Neural cell (in vitro differentiated cells): ENCODE data around the gene C22orf31. TPM values are rescaled to one million over a fixed set of nuclear protein-coding genes. Genes with fewer than 3 reads are reported as not detected.

Experiments
- H2AFZ ChIP-seq: fragments of 200-600, 300-800 bp; sonication (generic), shearing (Covaris generic); 2 replicates; pipeline ENCODE4 v1.6.0; 2014; ENCODE audit warnings: low read depth, mild to moderate bottlenecking, antibody characterized with exemption, low read length, moderate library complexity
- H3F3A ChIP-seq: fragments of 200-600 bp; shearing (Covaris generic); 2 replicates; pipeline ENCODE4 v1.6.1; 2016; ENCODE audit warnings: mild to moderate bottlenecking, moderate library complexity, mixed read lengths, antibody characterized with exemption, low read length; ENCODE audit not compliant: insufficient read depth, poor library complexity, severe bottlenecking
- H3K27ac ChIP-seq: fragments of 200-600, 300-800 bp; sonication (generic), shearing (Covaris generic); 2 replicates; pipeline ENCODE4 v1.5.1; 2014; ENCODE audit warnings: mild to moderate bottlenecking, low read length, moderate library complexity
- H3K27me3 ChIP-seq: fragments of 300-800, 200-600 bp; sonication (generic), shearing (Covaris generic); 2 replicates; pipeline ENCODE4 v1.6.0; 2014; ENCODE audit warnings: mild to moderate bottlenecking, low read depth, low read length, moderate library complexity; ENCODE audit not compliant: insufficient read depth
- H3K36me3 ChIP-seq: fragments of 300-800, 200-600 bp; sonication (generic), shearing (Covaris generic); 2 replicates; pipeline ENCODE4 v1.5.1; 2014; ENCODE audit warnings: mild to moderate bottlenecking, antibody characterized with exemption, low read length, moderate library complexity; ENCODE audit not compliant: insufficient read depth
- H3K4me2 ChIP-seq: fragments of 300-800, 200-600 bp; sonication (generic), shearing (Covaris generic); 2 replicates; pipeline ENCODE4 v1.6.0; 2014; ENCODE audit warnings: mild to moderate bottlenecking, low read length
- H3K4me3 ChIP-seq: fragments of 300-800, 200-600 bp; sonication (generic), shearing (Covaris generic); 2 replicates; pipeline ENCODE4 v1.5.1; 2014; ENCODE audit warnings: mild to moderate bottlenecking, low read length, moderate library complexity
- H3K79me2 ChIP-seq: fragments of 200-600 bp; shearing (Covaris generic); replicated peaks from 2 replicates; pipeline ENCODE4 v1.6.0; 2014; ENCODE audit warnings: mild to moderate bottlenecking, low read length, moderate library complexity; ENCODE audit not compliant: insufficient read depth
- H3K9ac ChIP-seq: fragments of 300-800, 200-600 bp; sonication (generic), shearing (Covaris generic); 2 replicates; pipeline ENCODE4 v1.6.1; 2016; ENCODE audit warnings: mild to moderate bottlenecking, low read length, mixed read lengths
- H3K9me2 ChIP-seq: fragments of 200-600 bp; shearing (Covaris generic); 2 replicates; pipeline ENCODE4 v1.6.1; 2016; ENCODE audit warnings: mild to moderate bottlenecking, low read length, mixed read lengths; ENCODE audit not compliant: insufficient read depth
- H3K9me3 ChIP-seq: fragments of 200-600, 300-800 bp; sonication (generic), shearing (Covaris generic); 2 replicates; pipeline ENCODE4 v1.6.1; 2016; ENCODE audit warnings: mild to moderate bottlenecking, mixed run types, low read length, moderate library complexity, mixed read lengths
- H4K20me1 ChIP-seq: fragments of 200-600 bp; shearing (Covaris generic); 2 replicates; pipeline ENCODE4 v1.6.1; 2016; ENCODE audit warnings: mild to moderate bottlenecking, mixed run types; ENCODE audit not compliant: insufficient read depth
- CTCF ChIP-seq: fragments of 450-650 bp; IDR thresholded peaks from 2 replicates; pipeline ENCODE4 v1.5.1; 2014; ENCODE audit warnings: antibody characterized with exemption, mild to moderate bottlenecking, moderate library complexity; ENCODE audit not compliant: poor library complexity, severe bottlenecking
- EZH2 ChIP-seq: fragments of 200-600, 300-800 bp; shearing (Covaris generic), sonication (generic); IDR thresholded peaks from 2 replicates; pipeline ENCODE4 v1.6.1; 2014; ENCODE audit warnings: antibody characterized with exemption, low read length, borderline replicate concordance, mild to moderate bottlenecking; ENCODE audit not compliant: insufficient read depth, poor library complexity, severe bottlenecking
- MXI1 ChIP-seq: fragments of 450-650 bp; conservative IDR thresholded peaks from 2 replicates; pipeline ENCODE4 v1.6.1; 2014; ENCODE audit warnings: antibody characterized with exemption, mild to moderate bottlenecking; ENCODE audit not compliant: poor library complexity, severe bottlenecking
- POLR2AphosphoS5 ChIP-seq: IDR thresholded peaks from 2 replicates; pipeline ENCODE4 v1.6.1; 2012
- RAD21 ChIP-seq: fragments of 450-650 bp; conservative IDR thresholded peaks from 2 replicates; pipeline ENCODE4 v1.6.1; 2014; ENCODE audit warnings: antibody characterized with exemption, mild to moderate bottlenecking, moderate library complexity
- SMC3 ChIP-seq: fragments of 450-650 bp; conservative IDR thresholded peaks from 2 replicates; pipeline ENCODE4 v1.6.1; 2014; ENCODE audit warnings: antibody characterized with exemption, mild to moderate bottlenecking, moderate library complexity; ENCODE audit not compliant: poor library complexity
- TAF1 ChIP-seq: IDR thresholded peaks from 2 replicates; pipeline ENCODE4 v1.6.1; 2012; ENCODE audit warnings: low read depth
- polyA plus RNA-seq: library from polyadenylated mRNA; depleted of rRNA; stranded (reverse); fragments of >200 nt; gene quantifications from 2 replicates; pipeline ENCODE4 v1.2.3, GENCODE V29; 2014
- TF ChIP-seq, protein P1 (sequence below): IDR thresholded peaks from 2 replicates; pipeline ENCODE4 v1.6.1; 2012; ENCODE audit warnings: borderline replicate concordance

C22orf31 gene
- polyA plus RNA-seq, 1 donor from 2014 or later, result not detected

DNA sequence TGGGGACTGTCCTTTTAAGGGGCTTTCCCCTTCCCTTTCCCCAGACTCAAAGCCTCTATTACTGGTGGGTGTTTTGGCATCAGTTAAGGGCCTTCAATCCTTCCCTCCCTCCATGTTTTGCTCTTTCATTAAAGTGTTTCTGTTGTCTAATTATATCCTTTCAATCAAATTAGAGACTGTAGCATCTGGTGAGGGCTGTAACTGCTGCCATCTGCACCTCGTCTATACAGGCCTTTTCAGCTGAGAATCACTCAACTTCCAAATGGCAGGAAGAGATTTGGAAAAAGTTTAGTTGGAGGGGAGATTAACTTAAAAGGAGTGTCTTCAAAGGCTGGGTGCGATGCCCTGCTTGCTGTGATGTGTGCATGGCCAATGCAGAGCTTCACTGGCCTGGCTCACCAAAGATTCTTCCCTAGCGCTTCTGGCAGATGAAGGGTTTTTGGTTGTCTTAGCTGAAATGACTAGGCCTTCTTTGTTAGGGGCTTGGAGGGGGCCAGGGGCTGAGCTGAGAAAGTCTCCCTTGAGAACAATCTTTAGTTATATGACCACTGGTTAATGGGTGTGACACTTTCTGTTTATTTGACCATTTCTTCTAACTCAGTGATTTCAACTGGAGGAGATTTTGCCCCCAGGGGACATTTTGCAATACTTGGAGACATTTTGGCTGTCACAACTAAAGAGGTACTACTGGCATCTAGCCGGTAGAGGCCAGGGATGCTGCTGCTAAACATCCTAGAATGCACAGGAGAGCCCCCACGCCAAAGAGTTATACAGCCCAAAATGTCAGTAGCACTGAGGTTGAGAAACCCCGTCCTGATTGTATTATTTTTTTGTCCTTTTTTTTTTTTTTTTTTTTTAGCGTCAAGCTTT lies 18.7 kb upstream of the C22orf31 start:
- TF ChIP-seq, protein P1, sequence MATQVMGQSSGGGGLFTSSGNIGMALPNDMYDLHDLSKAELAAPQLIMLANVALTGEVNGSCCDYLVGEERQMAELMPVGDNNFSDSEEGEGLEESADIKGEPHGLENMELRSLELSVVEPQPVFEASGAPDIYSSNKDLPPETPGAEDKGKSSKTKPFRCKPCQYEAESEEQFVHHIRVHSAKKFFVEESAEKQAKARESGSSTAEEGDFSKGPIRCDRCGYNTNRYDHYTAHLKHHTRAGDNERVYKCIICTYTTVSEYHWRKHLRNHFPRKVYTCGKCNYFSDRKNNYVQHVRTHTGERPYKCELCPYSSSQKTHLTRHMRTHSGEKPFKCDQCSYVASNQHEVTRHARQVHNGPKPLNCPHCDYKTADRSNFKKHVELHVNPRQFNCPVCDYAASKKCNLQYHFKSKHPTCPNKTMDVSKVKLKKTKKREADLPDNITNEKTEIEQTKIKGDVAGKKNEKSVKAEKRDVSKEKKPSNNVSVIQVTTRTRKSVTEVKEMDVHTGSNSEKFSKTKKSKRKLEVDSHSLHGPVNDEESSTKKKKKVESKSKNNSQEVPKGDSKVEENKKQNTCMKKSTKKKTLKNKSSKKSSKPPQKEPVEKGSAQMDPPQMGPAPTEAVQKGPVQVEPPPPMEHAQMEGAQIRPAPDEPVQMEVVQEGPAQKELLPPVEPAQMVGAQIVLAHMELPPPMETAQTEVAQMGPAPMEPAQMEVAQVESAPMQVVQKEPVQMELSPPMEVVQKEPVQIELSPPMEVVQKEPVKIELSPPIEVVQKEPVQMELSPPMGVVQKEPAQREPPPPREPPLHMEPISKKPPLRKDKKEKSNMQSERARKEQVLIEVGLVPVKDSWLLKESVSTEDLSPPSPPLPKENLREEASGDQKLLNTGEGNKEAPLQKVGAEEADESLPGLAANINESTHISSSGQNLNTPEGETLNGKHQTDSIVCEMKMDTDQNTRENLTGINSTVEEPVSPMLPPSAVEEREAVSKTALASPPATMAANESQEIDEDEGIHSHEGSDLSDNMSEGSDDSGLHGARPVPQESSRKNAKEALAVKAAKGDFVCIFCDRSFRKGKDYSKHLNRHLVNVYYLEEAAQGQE, result no peak
- TF ChIP-seq RAD21 (no peak), MXI1 (no peak), EZH2 (no peak), TAF1 (no peak)
- H3K9me3 ChIP-seq, result no peaks in the 10 kb centered on the region
- H3K4me3 ChIP-seq, result no peak overlapping the region
- H3K27me3 ChIP-seq, result peaks cover 4% of the 10 kb centered on the region
- no peak overlapping the region for H3K4me2 ChIP-seq
- no peak overlapping the region for H2AFZ ChIP-seq
- H3K79me2 ChIP-seq, result no peaks in the 10 kb centered on the region
- no peaks in the 10 kb centered on the region for H4K20me1 ChIP-seq
- no peaks in the 10 kb centered on the region for H3F3A ChIP-seq
- no peak overlapping the region for H3K27ac ChIP-seq
- H3K9me2 ChIP-seq, result no peaks in the 10 kb centered on the region
- no peaks in the 10 kb centered on the region for H3K36me3 ChIP-seq
- H3K9ac ChIP-seq, result no peak overlapping the region

DNA sequence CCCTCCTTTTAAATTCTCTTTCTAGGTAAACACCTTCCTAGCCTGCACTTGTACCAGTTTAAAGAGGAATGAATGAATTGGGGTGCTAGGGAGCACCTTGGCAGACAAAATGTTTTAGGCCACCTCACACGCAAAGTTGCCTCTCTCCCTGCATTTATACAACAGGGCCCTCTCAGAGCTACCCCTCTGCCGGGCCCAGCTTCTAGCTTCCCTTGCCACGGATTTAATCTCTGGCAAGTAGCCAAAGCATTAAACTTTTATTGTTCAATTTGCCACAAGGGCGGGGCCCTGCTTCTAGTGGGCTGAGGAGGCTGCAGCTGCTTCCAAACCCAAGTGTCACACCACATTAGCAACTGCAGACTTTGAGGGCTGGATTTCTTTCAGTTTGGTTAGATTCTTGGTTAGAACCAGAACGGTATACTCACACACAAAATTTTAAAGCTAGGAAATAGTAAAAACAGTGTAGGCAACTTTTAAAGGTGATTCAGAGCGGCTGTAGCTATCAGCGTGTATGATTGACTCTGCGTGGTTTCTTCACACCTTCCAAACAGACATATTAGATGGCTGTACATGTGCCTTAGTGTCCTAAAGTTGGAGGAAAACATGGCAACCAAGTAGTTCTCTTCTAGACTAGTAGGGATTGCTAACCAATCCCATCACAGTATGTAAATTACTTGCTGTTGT lies 17.7 kb upstream of the C22orf31 start:
- Histone ChIP-seq H3K9ac (no peak overlapping the region), H3K36me3 (no peaks in the 10 kb centered on the region), H2AFZ (no peak overlapping the region), H3K9me2 (no peaks in the 10 kb centered on the region), H3F3A (no peaks in the 10 kb centered on the region), H3K4me3 (no peak overlapping the region), H3K9me3 (no peaks in the 10 kb centered on the region), H3K79me2 (no peaks in the 10 kb centered on the region), H3K4me2 (no peak overlapping the region), H4K20me1 (no peaks in the 10 kb centered on the region), H3K27me3 (peaks cover 14% of the 10 kb centered on the region), H3K27ac (no peak overlapping the region)
- TF ChIP-seq TAF1, result no peak
- no peak for TF ChIP-seq CTCF
- TF ChIP-seq MXI1, result no peak
- no peak for TF ChIP-seq POLR2AphosphoS5

- H3K9me3 ChIP-seq, result no peaks in the 10 kb centered on the region
- no peak overlapping the region for H3K27ac ChIP-seq
- H2AFZ ChIP-seq, result no peak overlapping the region
- peaks cover 19% of the 10 kb centered on the region for H3K27me3 ChIP-seq
- H3K9ac ChIP-seq, result no peak overlapping the region
- no peaks in the 10 kb centered on the region for H3K9me2 ChIP-seq
- no peak overlapping the region for H3K4me2 ChIP-seq
- H3F3A ChIP-seq, result no peaks in the 10 kb centered on the region
- no peaks in the 10 kb centered on the region for H4K20me1 ChIP-seq
- no peak overlapping the region for H3K4me3 ChIP-seq
- H3K79me2 ChIP-seq, result no peaks in the 10 kb centered on the region
- no peaks in the 10 kb centered on the region for H3K36me3 ChIP-seq
- no peak for TF ChIP-seq SMC3
- no peak for TF ChIP-seq MXI1
Measured at GRCh38 chr22:29078869-29079207, 17.2 kb upstream of the C22orf31 start.
